ENCODE results near the gene KIAA1217. TPM values are rescaled to one million over a fixed set of nuclear protein-coding genes. Genes with fewer than 3 reads are reported as not detected.

The KIAA1217 gene
- polyA plus RNA-seq, 1 of the 3 experiments (the other 2 are of a cell fraction) = 7.2 TPM

DNA sequence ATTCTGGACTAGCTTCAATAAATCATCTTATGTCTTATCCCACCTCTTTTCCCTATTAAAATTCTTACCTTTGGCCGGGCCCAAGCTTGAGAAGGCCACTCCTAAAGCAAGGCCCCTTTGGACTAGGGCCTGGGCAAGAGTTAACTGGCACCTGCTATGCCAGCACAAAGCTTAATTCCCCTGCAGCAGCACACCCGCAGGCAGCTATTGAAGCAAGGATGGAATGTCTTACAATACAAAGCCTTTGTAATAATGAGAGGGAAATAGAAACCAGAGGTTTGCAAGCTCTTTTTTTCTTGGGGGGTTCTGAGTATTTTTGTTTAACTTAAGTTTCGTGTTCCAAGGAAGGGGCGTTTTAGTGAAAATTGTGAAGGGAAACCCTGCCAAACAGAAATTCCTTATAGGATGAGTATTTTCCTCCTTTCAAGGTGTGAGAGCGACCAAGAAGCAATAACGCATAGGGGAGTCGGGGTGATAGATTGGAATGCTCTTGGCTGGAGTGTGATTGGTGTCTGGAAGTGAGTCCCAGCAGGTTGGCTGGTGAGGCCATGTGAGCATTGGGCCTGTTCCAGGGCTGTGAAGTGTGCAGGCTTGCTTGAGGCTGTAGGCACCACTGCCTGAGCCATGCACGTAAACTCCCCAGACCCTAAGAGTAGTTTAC, 148.5 kb downstream of the KIAA1217 start:
- no peaks in the 10 kb centered on the region for H3K36me3 ChIP-seq (replicated peaks in 1 of 2; ENCODE audit: control insufficient read depth in 1 of 2, insufficient read depth in 2 of 2, low read length in 1 of 2)
- H3F3A ChIP-seq (replicated peaks; ENCODE audit: insufficient read depth) = no peaks in the 10 kb centered on the region
- TF ChIP-seq YY1 (IDR thresholded peaks at IDR 0.05; ENCODE audit: low read depth) = no peak
- TF ChIP-seq GABPA (IDR thresholded peaks at IDR 0.05; ENCODE audit: low read depth) = no peak
- no peak for TF ChIP-seq RAD21 (IDR thresholded peaks at IDR 0.05; ENCODE audit: low read length)
- no peak for TF ChIP-seq MEF2A (IDR thresholded peaks at IDR 0.05; ENCODE audit: borderline replicate concordance, low read depth)
- TF ChIP-seq RXRA (IDR thresholded peaks at IDR 0.05; ENCODE audit: borderline replicate concordance, low read depth) = no peak
- no peak for TF ChIP-seq SMC3 (IDR thresholded peaks at IDR 0.05; ENCODE audit: low read depth, low read length)
- TF ChIP-seq JUND (IDR thresholded peaks at IDR 0.05) = no peak
- no peak for TF ChIP-seq ELF1 (IDR thresholded peaks at IDR 0.05)
- no peak for TF ChIP-seq TAF1 (IDR thresholded peaks at IDR 0.05; ENCODE audit: borderline replicate concordance, low read depth, low read length)
- TF ChIP-seq CHD2 (IDR thresholded peaks at IDR 0.05; ENCODE audit: low read length, partially characterized antibody) = no peak
- TF ChIP-seq FOSL2 (IDR thresholded peaks at IDR 0.05; ENCODE audit: borderline replicate concordance, low read depth) = no peak
- no peak for TF ChIP-seq EZH2phosphoT487 (IDR thresholded peaks at IDR 0.05; ENCODE audit: borderline replicate concordance, low read depth)
- no peak for TF ChIP-seq TCF12 (IDR thresholded peaks at IDR 0.05)
- TF ChIP-seq MXI1 (IDR thresholded peaks at IDR 0.05; ENCODE audit: low read depth, low read length) = no peak
- TF ChIP-seq NRF1 (IDR thresholded peaks at IDR 0.05; ENCODE audit: low read depth, low read length) = no peak
- H3K9me2 ChIP-seq = no peaks in the 10 kb centered on the region
- H3K27me3 ChIP-seq (ENCODE audit: insufficient read depth) = no peaks in the 10 kb centered on the region
- no peak for DNase-seq
- H3K9me3 ChIP-seq = no peaks in the 10 kb centered on the region
- 93% methylated on average over 7 of the region's 8 CpGs for WGBS (ENCODE audit: low lambda C conversion rate)
- no peaks in the 10 kb centered on the region for H3K79me2 ChIP-seq (ENCODE audit: insufficient read depth)
- ChIA-PET CTCF (interaction anchor here (1.2 to 5.5 kb wide), 5 partner anchors 44 to 364 kb away, joined by 3 to 60 read pairs (median 5); no protein-coding TSS in a partner anchor), POLR2A (no interaction called here)
- H3K27ac ChIP-seq (ENCODE audit: low read depth in 2 of 2, low read length in 1 of 2) = no peak overlapping the region
- H3K4me1 ChIP-seq (ENCODE audit: control insufficient read depth in 1 of 2, insufficient read depth in 2 of 2, low read depth in 1 of 2, low read length in 1 of 2) = peaks cover 0 to 5% of the 10 kb centered on the region in 2 experiments; a peak in 1 of 4 replicates
- no peaks in the 10 kb centered on the region for H4K20me1 ChIP-seq (ENCODE audit: insufficient read depth)
- H3K4me2 ChIP-seq = no peak overlapping the region
- H3K9ac ChIP-seq = no peak overlapping the region
- no peak overlapping the region for H2AFZ ChIP-seq (ENCODE audit: low read depth)
- H3K4me3 ChIP-seq (ENCODE audit: low read depth in 2 of 2, low read length in 1 of 2) = no peak overlapping the region

- H3K4me1 ChIP-seq (ENCODE audit: control insufficient read depth in 1 of 2, insufficient read depth in 2 of 2, low read depth in 1 of 2, low read length in 1 of 2) = peaks cover 0 to 4% of the 10 kb centered on the region in 2 experiments; a peak in 1 of 4 replicates
- no peaks in the 10 kb centered on the region for H3K9me2 ChIP-seq
- TF ChIP-seq MEF2A (IDR thresholded peaks at IDR 0.05; ENCODE audit: borderline replicate concordance, low read depth) = no peak
- TF ChIP-seq PBX3 (IDR thresholded peaks at IDR 0.05) = no peak
- no peak for TF ChIP-seq NFIC (IDR thresholded peaks at IDR 0.05; ENCODE audit: borderline replicate concordance)
- TF ChIP-seq FOSL2 (IDR thresholded peaks at IDR 0.05; ENCODE audit: borderline replicate concordance, low read depth) = no peak
- no peak for TF ChIP-seq CHD2 (IDR thresholded peaks at IDR 0.05; ENCODE audit: low read length, partially characterized antibody)
- TF ChIP-seq CTCF (IDR thresholded peaks at IDR 0.05) = no peak
- TF ChIP-seq JUND (IDR thresholded peaks at IDR 0.05) = no peak
- TF ChIP-seq NRF1 (IDR thresholded peaks at IDR 0.05; ENCODE audit: low read depth, low read length) = no peak
- TF ChIP-seq ZBTB33 (IDR thresholded peaks at IDR 0.05; ENCODE audit: borderline replicate concordance, low read depth) = no peak
- no peak for TF ChIP-seq RFX5 (IDR thresholded peaks at IDR 0.05; ENCODE audit: low read length)
- TF ChIP-seq, protein P1, sequence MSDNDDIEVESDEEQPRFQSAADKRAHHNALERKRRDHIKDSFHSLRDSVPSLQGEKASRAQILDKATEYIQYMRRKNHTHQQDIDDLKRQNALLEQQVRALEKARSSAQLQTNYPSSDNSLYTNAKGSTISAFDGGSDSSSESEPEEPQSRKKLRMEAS (IDR thresholded peaks at IDR 0.05; ENCODE audit: low read depth) = no peak
- TF ChIP-seq POLR2AphosphoS5 (IDR thresholded peaks at IDR 0.05; ENCODE audit: low read depth, low read length) = no peak
- TF ChIP-seq USF1 (IDR thresholded peaks at IDR 0.05; ENCODE audit: borderline replicate concordance, low read depth) = no peak
- H3K4me3 ChIP-seq (ENCODE audit: low read depth in 2 of 2, low read length in 1 of 2) = no peak overlapping the region
- no peaks in the 10 kb centered on the region for H3F3A ChIP-seq (replicated peaks; ENCODE audit: insufficient read depth)
- H3K27me3 ChIP-seq (ENCODE audit: insufficient read depth) = no peaks in the 10 kb centered on the region
- no peak overlapping the region for H3K27ac ChIP-seq (ENCODE audit: low read depth in 2 of 2, low read length in 1 of 2)
- H3K36me3 ChIP-seq (replicated peaks in 1 of 2; ENCODE audit: control insufficient read depth in 1 of 2, insufficient read depth in 2 of 2, low read length in 1 of 2) = no peaks in the 10 kb centered on the region
- POLR2A ChIA-PET = no interaction called here
- H3K9me3 ChIP-seq = no peaks in the 10 kb centered on the region
- DNase-seq = no peak
- WGBS (ENCODE audit: low lambda C conversion rate) = 88% methylated on average over 4 of the region's 4 CpGs
- no peak overlapping the region for H2AFZ ChIP-seq (ENCODE audit: low read depth)
- no peak overlapping the region for H3K4me2 ChIP-seq
- CTCF ChIA-PET = interaction anchor here (5.5 kb wide), 1 partner anchor 364 kb away, joined by 60 read pairs; no protein-coding TSS in a partner anchor
- no peaks in the 10 kb centered on the region for H3K79me2 ChIP-seq (ENCODE audit: insufficient read depth)
- H3K9ac ChIP-seq = no peak overlapping the region
- no peaks in the 10 kb centered on the region for H4K20me1 ChIP-seq (ENCODE audit: insufficient read depth)
Observed at GRCh38 chr10:24358022-24358421, 149.1 kb downstream of the KIAA1217 start.
